ENCODE data around the gene WBP2. TPM values are rescaled to one million over a fixed set of nuclear protein-coding genes. Genes with fewer than 3 reads are reported as not detected.

Gene WBP2
- total and polyA plus RNA-seq, 2 of the 13 experiments (the other 11 are each of a cell fraction or from before 2014, with no cell fraction given) = 29.2 to 29.5 TPM

GRCh38 chr17:75892556-75893224 lies 37.6 kb upstream of the WBP2 start (continued):
- peak; percentile 96 for TF ChIP-seq CSRNP1 (CRISPR knock-in tag; IDR thresholded peaks at IDR 0.05)
- no peak for TF ChIP-seq FOXC1 (CRISPR knock-in tag; IDR thresholded peaks at IDR 0.05; ENCODE audit: borderline replicate concordance)
- TF ChIP-seq ZNF772 (CRISPR knock-in tag; IDR thresholded peaks at IDR 0.05) = peak; percentile 78; the same call in 1 of the 2 replicates
- peak; percentile 37 for TF ChIP-seq PITX1 (CRISPR knock-in tag; IDR thresholded peaks at IDR 0.05)
- peak; percentile 55; the same call in 1 of the 2 replicates for TF ChIP-seq KDM3A (CRISPR knock-in tag; IDR thresholded peaks at IDR 0.05; ENCODE audit: low read depth)
- peak; percentile 82 for TF ChIP-seq PHF8 (CRISPR knock-in tag; IDR thresholded peaks at IDR 0.05)
- no peak; the same call in 1 of the 2 replicates for TF ChIP-seq SOX5 (CRISPR knock-in tag; IDR thresholded peaks at IDR 0.05; ENCODE audit: borderline replicate concordance)
- no peak for TF ChIP-seq CHD2 (IDR thresholded peaks at IDR 0.05; ENCODE audit: low read depth, low read length)
- peak; percentile 75; the same call in 1 of the 2 replicates for TF ChIP-seq SNAI1 (CRISPR knock-in tag; IDR thresholded peaks at IDR 0.05; ENCODE audit: borderline replicate concordance)
- no peak for TF ChIP-seq TAF15 (IDR thresholded peaks at IDR 0.05; ENCODE audit: low read depth, low read length, poor library complexity, severe bottlenecking)
- no peak for TF ChIP-seq ZNF382 (CRISPR knock-in tag; IDR thresholded peaks at IDR 0.05; ENCODE audit: borderline replicate concordance)
- TF ChIP-seq ZNF496 (CRISPR knock-in tag; IDR thresholded peaks at IDR 0.05; ENCODE audit: insufficient replicate concordance) = no peak
- TF ChIP-seq RARG (CRISPR knock-in tag; IDR thresholded peaks at IDR 0.05; ENCODE audit: low read depth) = no peak
- no peak for TF ChIP-seq ZNF780A (CRISPR knock-in tag; IDR thresholded peaks at IDR 0.05)
- TF ChIP-seq POGZ (CRISPR knock-in tag; IDR thresholded peaks at IDR 0.05) = peak; percentile 34
- no peak for TF ChIP-seq ATF7 (IDR thresholded peaks at IDR 0.05)
- TF ChIP-seq ATF7 (CRISPR knock-in tag; IDR thresholded peaks at IDR 0.05) = peak; percentile 39; the same call in 1 of the 2 replicates
- TF ChIP-seq ELF3 (CRISPR knock-in tag; IDR thresholded peaks at IDR 0.05) = no peak
- no peak; the same call in 1 of the 2 replicates for TF ChIP-seq ETS1 (CRISPR knock-in tag; IDR thresholded peaks at IDR 0.05)
- TF ChIP-seq ZFP62 (CRISPR knock-in tag; IDR thresholded peaks at IDR 0.05) = no peak
- no peak for TF ChIP-seq HOXA9 (CRISPR knock-in tag; IDR thresholded peaks at IDR 0.05; ENCODE audit: borderline replicate concordance)
- no peak for TF ChIP-seq HOXA5 (CRISPR knock-in tag; IDR thresholded peaks at IDR 0.05)
- TF ChIP-seq ZFX (CRISPR knock-in tag; IDR thresholded peaks at IDR 0.05; ENCODE audit: low read depth) = peak; percentile 99
- peak; percentile 35 to 55; a peak in 2 of 4 replicates for TF ChIP-seq HMGXB4 (CRISPR knock-in tag; IDR thresholded peaks at IDR 0.05; ENCODE audit: borderline replicate concordance in 1 of 2, low read depth in 1 of 2)
- no peak; the same call in 1 of the 2 replicates for TF ChIP-seq ZNF761 (CRISPR knock-in tag; conservative IDR thresholded peaks at IDR 0.05)
- no peak for TF ChIP-seq SIN3B (IDR thresholded peaks at IDR 0.05; ENCODE audit: low read length)
- no peak for TF ChIP-seq NAIF1 (CRISPR knock-in tag; IDR thresholded peaks at IDR 0.05; ENCODE audit: borderline replicate concordance)
- peak; percentile 41; the same call in 1 of the 2 replicates for TF ChIP-seq ZNF225 (CRISPR knock-in tag; IDR thresholded peaks at IDR 0.05)

Measured in HepG2 (cell line).